Endothelial cell of umbilical vein (primary cell): Measurements from ENCODE around the gene TTC17. TPM values are rescaled to one million over a fixed set of nuclear protein-coding genes. Genes with fewer than 3 reads are reported as not detected.

ENCODE experiments used
- BruUV-seq: library from RNA; stranded (reverse); fragments of 400-500 nt; replicated peaks from 2 replicates; lab custom pipeline; 2021; lab: Mats Ljungman, UMichigan
- CTCF ChIA-PET: fragments of 300-600, 350-600 bp; sonication (Branson Sonifier 250); formaldehyde crosslinking; loops from one replicate; lab custom pipeline; 2021; ENCODE audit warnings: antibody characterized with exemption, inconsistent platforms; lab: Charles Lee
- POLR2A ChIA-PET: fragments of 300-600, 350-600 bp; sonication (Branson Sonifier 250); formaldehyde crosslinking; loops from one replicate; lab custom pipeline; 2021; ENCODE audit warnings: antibody characterized with exemption, inconsistent platforms; lab: Charles Lee
- DNase-seq: peaks from one replicate; pipeline ENCODE4 v3.0.0-alpha.2; 2011; ENCODE audit warnings: low read depth, low spot score
- FAIRE-seq: peaks from 2 replicates; lab custom pipeline; 2011; peaks lifted over from hg19 to GRCh38; lab: Jason Lieb, UNC
- H2AFZ ChIP-seq: 2 replicates; pipeline ENCODE4 v1.6.0; 2012; ENCODE audit warnings: low read depth, low read length, control low read depth, inconsistent platforms
- H3K27ac ChIP-seq: 2 replicates; pipeline ENCODE4 v1.5.1; 2011; ENCODE audit warnings: low read depth, mild to moderate bottlenecking, control low read depth, low read length, moderate library complexity; ENCODE audit not compliant: insufficient read depth
- H3K27me3 ChIP-seq, 2 experiments: 2 replicates each; pipeline versions ENCODE4 v1.6.0 to v1.6.1; 2011; ENCODE audit warnings: low read length in 2 of 2, mixed read lengths in 1 of 2; ENCODE audit not compliant: control insufficient read depth in 2 of 2, insufficient read depth in 2 of 2
- H3K36me3 ChIP-seq, 2 experiments: 2 replicates in 1 of 2; 3 replicates in 1 of 2; pipeline ENCODE4 v1.5.1; 2011; ENCODE audit warnings: low read length in 2 of 2, mild to moderate bottlenecking in 1 of 2, moderate library complexity in 1 of 2; ENCODE audit not compliant: control insufficient read depth in 2 of 2, insufficient read depth in 2 of 2; ENCODE audit errors: extremely low read depth in 1 of 2
- H3K4me1 ChIP-seq: 3 replicates; pipeline ENCODE4 v1.5.1; 2011; ENCODE audit warnings: mild to moderate bottlenecking, low read length; ENCODE audit not compliant: control insufficient read depth, insufficient read depth; ENCODE audit errors: extremely low read depth
- H3K4me2 ChIP-seq: 2 replicates; pipeline ENCODE4 v1.6.1; 2011; ENCODE audit warnings: low read length, control low read depth, mixed read lengths; ENCODE audit not compliant: insufficient read depth
- H3K4me3 ChIP-seq, 3 experiments: fragments of 200-600 bp in 1 of 3; sonication (generic), shearing (Covaris generic) in 1 of 3; replicated peaks in 1 of 3; 2 replicates each; pipeline ENCODE4 v1.5.1; 2011 to 2016; ENCODE audit warnings: control low read depth in 3 of 3, low read length in 3 of 3, mild to moderate bottlenecking in 2 of 3, inconsistent platforms in 1 of 3, low read depth in 1 of 3, moderate library complexity in 1 of 3; ENCODE audit not compliant: insufficient read depth in 1 of 3
- H3K79me2 ChIP-seq: 2 replicates; pipeline ENCODE4 v1.6.0; 2012; ENCODE audit warnings: low read length, inconsistent platforms; ENCODE audit not compliant: control insufficient read depth, insufficient read depth
- H3K9ac ChIP-seq: replicated peaks from 2 replicates; pipeline ENCODE3; 2011; ENCODE audit warnings: low read length, control low read depth; ENCODE audit not compliant: insufficient read depth; ENCODE audit errors: extremely low read depth
- H3K9me1 ChIP-seq: replicated peaks from 3 replicates; pipeline ENCODE4 v1.6.0; 2011; ENCODE audit warnings: mild to moderate bottlenecking, low read length; ENCODE audit not compliant: control insufficient read depth, insufficient read depth; ENCODE audit errors: extremely low read depth
- H3K9me3 ChIP-seq: replicated peaks from 2 replicates; pipeline ENCODE4 v1.5.1; 2012; ENCODE audit warnings: low read length, inconsistent platforms; ENCODE audit not compliant: control insufficient read depth, insufficient read depth
- H4K20me1 ChIP-seq: replicated peaks from 2 replicates; pipeline ENCODE3; 2011; ENCODE audit warnings: mild to moderate bottlenecking, low read length; ENCODE audit not compliant: control insufficient read depth, insufficient read depth; ENCODE audit errors: extremely low read depth
- CTCF ChIP-seq, 2 donors: IDR thresholded peaks; 1 replicate in 1 of 2; 2 replicates in 1 of 2; pipeline ENCODE4 v1.5.1; 2011; ENCODE audit warnings: low read length in 2 of 2, mild to moderate bottlenecking in 2 of 2, moderate library complexity in 2 of 2, control low read depth in 1 of 2, inconsistent platforms in 1 of 2, low read depth in 1 of 2; ENCODE audit not compliant: insufficient read depth in 1 of 2; ENCODE audit errors: extremely low read depth in 1 of 2
- EZH2 ChIP-seq: IDR thresholded peaks from 2 replicates; pipeline ENCODE4 v1.6.1; 2012; ENCODE audit warnings: borderline replicate concordance, low read depth, mild to moderate bottlenecking, moderate library complexity, low read length, inconsistent platforms; ENCODE audit not compliant: severe bottlenecking
- FOS ChIP-seq: IDR thresholded peaks from 2 replicates; pipeline ENCODE4 v1.6.1; 2011; ENCODE audit warnings: mild to moderate bottlenecking, low read length, moderate library complexity, borderline replicate concordance; ENCODE audit not compliant: insufficient read depth
- GATA2 ChIP-seq: IDR thresholded peaks from 2 replicates; pipeline ENCODE4 v1.7.0; 2011; ENCODE audit warnings: low read depth, mild to moderate bottlenecking, moderate library complexity, mixed read lengths, low read length; ENCODE audit not compliant: insufficient read length, insufficient read depth
- JUN ChIP-seq: IDR thresholded peaks from 2 replicates; pipeline ENCODE4 v1.6.1; 2011; ENCODE audit warnings: borderline replicate concordance, low read depth; ENCODE audit not compliant: insufficient read length, insufficient read depth
- MAX ChIP-seq: IDR thresholded peaks from 2 replicates; pipeline ENCODE4 v1.6.1; 2011; ENCODE audit not compliant: insufficient read depth, insufficient read length
- MYC ChIP-seq: IDR thresholded peaks from one replicate; pipeline ENCODE4 v1.6.1; 2011; ENCODE audit warnings: mild to moderate bottlenecking, low read depth, low read length
- POLR2A ChIP-seq: IDR thresholded peaks from 2 replicates; pipeline ENCODE4 v1.6.1; 2012; ENCODE audit warnings: low read depth, mild to moderate bottlenecking, control low read depth, low read length
- POLR2AphosphoS5 ChIP-seq: IDR thresholded peaks from 2 replicates; pipeline ENCODE4 v1.6.1; 2012; ENCODE audit warnings: low read depth, mild to moderate bottlenecking, control low read depth, low read length, moderate library complexity; ENCODE audit not compliant: insufficient read depth
- dilution Hi-C: fragments of 300-500 bp; cut with MboI; formaldehyde crosslinking; loops from one replicate; pipeline ENCODE4 v1.15.0; 2019; ENCODE audit warnings: low sequenced_read_pairs; ENCODE audit not compliant: extremely low pct_ligation_motif_present
- intact Hi-C: fragments of 100-400 bp; cut with micrococcal nuclease; formaldehyde crosslinking; loops from one replicate; pipeline ENCODE4 v1.10.0; 2022
- polyA plus RNA-seq, 4 experiments: library from polyadenylated mRNA; depleted of rRNA in 3 of 4; stranded (reverse) in 3 of 4; unstranded in 1 of 4; fragments of >200 nt; gene quantifications; 2 replicates each; pipeline versions ENCODE4 v1.2.1 to v1.2.3, GENCODE V29; 2011 to 2012; ENCODE audit warnings: missing spikeins in 1 of 4
- total RNA-seq: library from RNA; stranded (reverse); gene quantifications from 2 replicates; pipeline ENCODE4 v1.2.3, GENCODE V29; 2021

Gene TTC17
- total and polyA plus RNA-seq, 2 donors (not counting 3 experiments of a cell fraction or from before 2014, with no cell fraction given): 60.7 to 66.8 TPM

GRCh38 chr11:43404836-43405479 lies 46.2 kb downstream of the TTC17 start:
- DNase-seq: no peak
- TF ChIP-seq JUN: no peak
- TF ChIP-seq GATA2: no peak
- TF ChIP-seq CTCF (IDR thresholded peaks at IDR 0.05; ENCODE audit: extremely low read depth in 1 of 2, insufficient read depth in 1 of 2, low read depth in 1 of 2, low read length in 2 of 2): no peak
- no peak for TF ChIP-seq MAX
- TF ChIP-seq EZH2: no peak
- no peak for TF ChIP-seq POLR2AphosphoS5
- TF ChIP-seq MYC: no peak
- no peak for TF ChIP-seq FOS
- no peak for TF ChIP-seq POLR2A
- BruUV-seq: no TSS peak
- Histone ChIP-seq H4K20me1 (no peaks in the 10 kb centered on the region), H3K4me3 (no peak overlapping the region), H3K79me2 (no peaks in the 10 kb centered on the region), H3K27me3 (no peaks in the 10 kb centered on the region), H3K9me3 (no peaks in the 10 kb centered on the region), H3K9ac (no peak overlapping the region), H3K27ac (no peak overlapping the region), H3K4me1 (peaks cover 5% of the 10 kb centered on the region), H2AFZ (no peak overlapping the region), H3K4me2 (no peak overlapping the region), H3K9me1 (peaks cover 2% of the 10 kb centered on the region), H3K36me3 (peaks cover 5 to 18% of the 10 kb centered on the region in 2 experiments)
- no peak for FAIRE-seq
- dilution Hi-C loops (no loop called here), intact Hi-C loops (no loop called here)
- ChIA-PET CTCF (interaction anchor here (1.0 to 2.3 kb wide), 4 partner anchors 11 to 86 kb away, joined by 5 to 10 read pairs (median 5); no protein-coding TSS in a partner anchor), POLR2A (no interaction called here)
